ENCODE results near the gene HPS3. TPM values are rescaled to one million over a fixed set of nuclear protein-coding genes. Genes with fewer than 3 reads are reported as not detected.

Gene HPS3
- total RNA-seq, 2 experiments from 2014 or later, result 26.2 to 38.8 TPM

DNA sequence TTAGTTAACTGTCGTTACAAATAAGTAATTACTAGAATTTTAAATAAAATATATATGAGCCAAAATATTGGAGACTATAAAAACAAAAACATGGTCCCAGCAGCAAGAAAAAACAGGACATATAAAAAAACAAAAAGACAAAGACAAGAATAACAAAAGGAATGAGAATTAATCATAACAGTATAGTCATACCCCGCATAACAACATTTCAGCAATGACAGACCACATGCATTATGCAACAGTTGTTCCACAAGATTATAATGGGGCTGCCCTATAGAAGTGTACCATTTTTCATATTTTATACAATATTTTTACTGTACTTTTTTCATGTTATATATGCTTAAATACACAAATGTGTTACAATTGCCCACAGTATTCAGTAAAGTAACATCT is 48.7 kb upstream of the HPS3 start:
- Histone ChIP-seq H2AFZ (ENCODE audit: low read length) (no peak overlapping the region), H3K36me3 (ENCODE audit: insufficient read depth, low read length) (peaks cover 87% of the 10 kb centered on the region), H3K79me2 (ENCODE audit: insufficient read depth, low read depth, low read length) (peaks cover 99% of the 10 kb centered on the region), H3K4me1 (ENCODE audit: insufficient read depth, low read length, poor library complexity, severe bottlenecking) (peaks cover 36% of the 10 kb centered on the region), H3K9me2 (ENCODE audit: insufficient read depth, low read length) (no peaks in the 10 kb centered on the region), H4K20me1 (ENCODE audit: insufficient read depth, low read length) (peaks cover 34% of the 10 kb centered on the region), H3K27ac (ENCODE audit: low read depth, low read length, poor library complexity, severe bottlenecking) (no peak overlapping the region), H3K9me3 (ENCODE audit: low read length) (no peaks in the 10 kb centered on the region), H3K4me2 (ENCODE audit: low read length) (no peak overlapping the region), H3K4me3 (ENCODE audit: low read depth, low read length, poor library complexity, severe bottlenecking) (no peak overlapping the region)
- DNase-seq (ENCODE audit: low spot score), result no peak
- ChIA-PET CTCF (ENCODE audit: unreplicated experiment) (no interaction called here), POLR2A (interaction anchor here (0.6 kb wide), 1 partner anchor 106 kb away, joined by 3 read pairs; no protein-coding TSS in a partner anchor)
- TF ChIP-seq, protein P1, sequence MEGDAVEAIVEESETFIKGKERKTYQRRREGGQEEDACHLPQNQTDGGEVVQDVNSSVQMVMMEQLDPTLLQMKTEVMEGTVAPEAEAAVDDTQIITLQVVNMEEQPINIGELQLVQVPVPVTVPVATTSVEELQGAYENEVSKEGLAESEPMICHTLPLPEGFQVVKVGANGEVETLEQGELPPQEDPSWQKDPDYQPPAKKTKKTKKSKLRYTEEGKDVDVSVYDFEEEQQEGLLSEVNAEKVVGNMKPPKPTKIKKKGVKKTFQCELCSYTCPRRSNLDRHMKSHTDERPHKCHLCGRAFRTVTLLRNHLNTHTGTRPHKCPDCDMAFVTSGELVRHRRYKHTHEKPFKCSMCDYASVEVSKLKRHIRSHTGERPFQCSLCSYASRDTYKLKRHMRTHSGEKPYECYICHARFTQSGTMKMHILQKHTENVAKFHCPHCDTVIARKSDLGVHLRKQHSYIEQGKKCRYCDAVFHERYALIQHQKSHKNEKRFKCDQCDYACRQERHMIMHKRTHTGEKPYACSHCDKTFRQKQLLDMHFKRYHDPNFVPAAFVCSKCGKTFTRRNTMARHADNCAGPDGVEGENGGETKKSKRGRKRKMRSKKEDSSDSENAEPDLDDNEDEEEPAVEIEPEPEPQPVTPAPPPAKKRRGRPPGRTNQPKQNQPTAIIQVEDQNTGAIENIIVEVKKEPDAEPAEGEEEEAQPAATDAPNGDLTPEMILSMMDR (conservative IDR thresholded peaks at IDR 0.05; ENCODE audit: low read length), result no peak
- no peak for TF ChIP-seq EZH2phosphoT487 (IDR thresholded peaks at IDR 0.05; ENCODE audit: borderline replicate concordance, low read depth, low read length)
- intact Hi-C loops (cut with micrococcal nuclease; ENCODE audit: unreplicated experiment), result loop anchor here (2.0 kb wide), 1 partner anchor 22 kb away; no protein-coding TSS in a partner anchor
- no TSS peak for BruUV-seq (replicated peaks)

DNA sequence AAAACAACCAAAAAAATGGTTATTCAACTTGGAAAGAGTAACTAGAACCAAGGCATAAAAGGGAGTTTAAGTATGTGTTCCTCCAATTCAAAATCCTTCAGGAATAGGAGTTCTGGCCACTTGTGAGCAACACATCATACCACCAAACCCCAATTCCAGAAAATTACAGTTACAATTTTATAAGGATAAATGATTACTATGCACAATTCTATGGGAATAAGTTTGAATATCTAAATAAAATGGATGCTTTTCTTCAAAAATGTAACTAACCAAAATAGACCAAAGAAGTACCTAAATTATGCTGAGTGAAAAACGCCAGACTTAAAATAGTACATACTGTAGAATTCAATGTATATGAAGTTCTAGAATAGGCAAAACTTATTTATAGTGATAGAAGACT is 47.7 kb upstream of the HPS3 start:
- no TSS peak for BruUV-seq (replicated peaks)
- POLR2A ChIA-PET, result no interaction called here
- Histone ChIP-seq H3K9me2 (ENCODE audit: insufficient read depth, low read length) (no peaks in the 10 kb centered on the region), H4K20me1 (ENCODE audit: insufficient read depth, low read length) (peaks cover 36% of the 10 kb centered on the region), H3K4me3 (ENCODE audit: low read depth, low read length, poor library complexity, severe bottlenecking) (no peak overlapping the region), H3K27ac (ENCODE audit: low read depth, low read length, poor library complexity, severe bottlenecking) (no peak overlapping the region), H3K9me3 (ENCODE audit: low read length) (no peaks in the 10 kb centered on the region), H3K4me2 (ENCODE audit: low read length) (no peak overlapping the region), H3K36me3 (ENCODE audit: insufficient read depth, low read length) (peaks cover 78% of the 10 kb centered on the region), H2AFZ (ENCODE audit: low read length) (no peak overlapping the region), H3K79me2 (ENCODE audit: insufficient read depth, low read depth, low read length) (peaks cover 94% of the 10 kb centered on the region), H3K4me1 (ENCODE audit: insufficient read depth, low read length, poor library complexity, severe bottlenecking) (peaks cover 38% of the 10 kb centered on the region)
- TF ChIP-seq, protein P1 (conservative IDR thresholded peaks at IDR 0.05; ENCODE audit: low read length), result no peak
- TF ChIP-seq EZH2phosphoT487 (IDR thresholded peaks at IDR 0.05; ENCODE audit: borderline replicate concordance, low read depth, low read length), result no peak
- DNase-seq (ENCODE audit: low spot score), result no peak
- CTCF ChIA-PET (ENCODE audit: unreplicated experiment), result no interaction called here
- intact Hi-C loops (cut with micrococcal nuclease; ENCODE audit: unreplicated experiment), result loop anchor here (2.0 kb wide), 2 partner anchors 23 to 43 kb away; no protein-coding TSS in a partner anchor

DNA sequence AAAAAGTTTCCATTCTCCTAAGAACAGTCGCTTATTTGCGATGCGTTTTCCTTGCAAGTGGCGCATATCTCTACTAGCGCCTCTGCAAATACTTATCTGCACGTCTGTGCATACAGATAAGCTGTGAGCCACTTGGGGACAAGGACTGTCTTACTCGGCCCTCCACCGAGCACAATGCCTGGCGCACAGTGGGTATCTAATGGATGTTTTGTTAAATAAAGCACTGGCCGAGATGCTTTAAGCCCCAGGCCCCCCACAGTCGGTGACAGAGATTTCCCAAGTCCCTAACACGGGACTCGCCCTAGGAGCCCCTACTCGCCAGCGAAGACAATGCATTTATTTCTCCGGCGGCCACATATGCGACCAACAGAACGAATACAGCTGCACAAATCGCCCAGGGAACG is 43.6 kb upstream of the HPS3 start:
- intact Hi-C loops (cut with micrococcal nuclease; ENCODE audit: unreplicated experiment), result loop anchor here (2.0 to 5.0 kb wide), 2 partner anchors 95 to 1321 kb away; partner anchors contain the start of genes GYG1 and TSC22D2
- peak overlapping the region; percentile 95 for H3K4me3 ChIP-seq (ENCODE audit: low read depth, low read length, poor library complexity, severe bottlenecking)
- H3K79me2 ChIP-seq (ENCODE audit: insufficient read depth, low read depth, low read length), result peaks cover 54% of the 10 kb centered on the region
- peak overlapping the region; percentile 87 for H3K4me2 ChIP-seq (ENCODE audit: low read length)
- H3K36me3 ChIP-seq (ENCODE audit: insufficient read depth, low read length), result peaks cover 43% of the 10 kb centered on the region
- BruUV-seq (replicated peaks), result no TSS peak
- DNase-seq (ENCODE audit: low spot score), result peak; percentile 55
- peaks cover 67% of the 10 kb centered on the region for H3K4me1 ChIP-seq (ENCODE audit: insufficient read depth, low read length, poor library complexity, severe bottlenecking)
- H4K20me1 ChIP-seq (ENCODE audit: insufficient read depth, low read length), result peaks cover 22% of the 10 kb centered on the region; the same call in 1 of the 2 replicates
- H3K9me3 ChIP-seq (ENCODE audit: low read length), result no peaks in the 10 kb centered on the region; the same call in 1 of the 2 replicates
- peak overlapping the region; percentile 53; the same call in 1 of the 2 replicates for H2AFZ ChIP-seq (ENCODE audit: low read length)
- no peak for TF ChIP-seq EZH2phosphoT487 (IDR thresholded peaks at IDR 0.05; ENCODE audit: borderline replicate concordance, low read depth, low read length)
- TF ChIP-seq, protein P1 (conservative IDR thresholded peaks at IDR 0.05; ENCODE audit: low read length), result no peak
- POLR2A ChIA-PET, result interaction anchor here (1.0 to 1.7 kb wide), 5 partner anchors 10 to 60 kb away, joined by 3 to 7 read pairs (median 4); no protein-coding TSS in a partner anchor
- CTCF ChIA-PET (ENCODE audit: unreplicated experiment), result no interaction called here
- peak overlapping the region; percentile 72 for H3K27ac ChIP-seq (ENCODE audit: low read depth, low read length, poor library complexity, severe bottlenecking)
- H3K9me2 ChIP-seq (ENCODE audit: insufficient read depth, low read length), result no peaks in the 10 kb centered on the region

Data from OCI-LY7 (cell line).